Suprapubic skin (tissue), 4 donors: ENCODE measurements around the gene CUBN. TPM values are rescaled to one million over a fixed set of nuclear protein-coding genes. Genes with fewer than 3 reads are reported as not detected.

Source experiments
- DNase-seq, 2 donors: peaks; one replicate each; pipeline ENCODE4 v3.0.0-alpha.2; 2019; ENCODE audit warnings: low spot score in 2 of 2
- H3K27ac ChIP-seq: fragments of 200-600 bp; sonication (generic); one replicate; pipeline ENCODE4 v1.5.1; 2019
- H3K27me3 ChIP-seq: fragments of 200-600 bp; sonication (generic); one replicate; pipeline ENCODE4 v1.5.1; 2019
- H3K36me3 ChIP-seq: fragments of 200-600 bp; sonication (generic); one replicate; pipeline ENCODE4 v1.5.1; 2019
- H3K4me1 ChIP-seq: fragments of 200-600 bp; sonication (generic); one replicate; pipeline ENCODE4 v1.5.1; 2019
- H3K4me3 ChIP-seq: fragments of 200-600 bp; sonication (generic); one replicate; pipeline ENCODE4 v1.5.1; 2019; ENCODE audit warnings: mild to moderate bottlenecking
- H3K9me3 ChIP-seq: fragments of 200-600 bp; sonication (generic); one replicate; pipeline ENCODE4 v1.5.1; 2019
- EP300 ChIP-seq: sonication (generic); formaldehyde crosslinking; IDR thresholded peaks from one replicate; pipeline ENCODE4 v1.6.1; 2017; ENCODE audit warnings: antibody characterized with exemption
- POLR2A ChIP-seq, 2 donors: fragments of 450-650 bp; IDR thresholded peaks; one replicate each; pipeline ENCODE4 v1.6.1; 2017; ENCODE audit warnings: antibody characterized with exemption in 2 of 2, mild to moderate bottlenecking in 2 of 2, moderate library complexity in 2 of 2
- POLR2AphosphoS5 ChIP-seq, 3 donors: sonication (generic); formaldehyde crosslinking; IDR thresholded peaks; one replicate each; pipeline ENCODE4 v1.6.1; 2017; ENCODE audit warnings: antibody characterized with exemption in 3 of 3
- WGBS: methylation state at CpG from one replicate; pipeline ENCODE4 v1.1.5; 2018; 5-methylcytosine and 5-hydroxymethylcytosine counted together
- total RNA-seq, 4 donors: library from RNA; depleted of rRNA; stranded (reverse); fragments of >200 nt; gene quantifications; one replicate each; pipeline ENCODE4 v1.1.0, GENCODE V29; 2016
- TF ChIP-seq, protein P1 (sequence below), 2 donors: fragments of 200-600 bp in 1 of 2; fragments of 450-650 bp in 1 of 2; sonication (generic) in 1 of 2; IDR thresholded peaks; one replicate each; pipeline ENCODE4 v1.5.1; 2016 to 2019; ENCODE audit warnings: antibody characterized with exemption in 2 of 2, mild to moderate bottlenecking in 1 of 2, moderate library complexity in 1 of 2

CUBN gene
- total RNA-seq: 1 to 10 TPM; 1.1 to 8.4 (median 1.2) TPM

GRCh38 chr10:17129741-17130140 lies at the start of gene CUBN:
CUBN (minus strand) TSS chr10:17129811; CDS start chr10:17129765, 46 bp downstream.
- Histone ChIP-seq H3K4me1 (no peaks in the 10 kb centered on the region), H3K36me3 (no peaks in the 10 kb centered on the region), H3K27ac (no peak within 1 kb of the TSS), H3K9me3 (no peaks in the 10 kb centered on the region), H3K4me3 (no peak within 1 kb of the TSS), H3K27me3 (no peaks in the 10 kb centered on the region)
- WGBS: 97% methylated on average over 1 of the region's 1 CpG
- TF ChIP-seq POLR2AphosphoS5 (IDR thresholded peaks at IDR 0.05): no peak
- TF ChIP-seq EP300: no peak
- no peak for TF ChIP-seq POLR2A (IDR thresholded peaks at IDR 0.05)
- TF ChIP-seq, protein P1, sequence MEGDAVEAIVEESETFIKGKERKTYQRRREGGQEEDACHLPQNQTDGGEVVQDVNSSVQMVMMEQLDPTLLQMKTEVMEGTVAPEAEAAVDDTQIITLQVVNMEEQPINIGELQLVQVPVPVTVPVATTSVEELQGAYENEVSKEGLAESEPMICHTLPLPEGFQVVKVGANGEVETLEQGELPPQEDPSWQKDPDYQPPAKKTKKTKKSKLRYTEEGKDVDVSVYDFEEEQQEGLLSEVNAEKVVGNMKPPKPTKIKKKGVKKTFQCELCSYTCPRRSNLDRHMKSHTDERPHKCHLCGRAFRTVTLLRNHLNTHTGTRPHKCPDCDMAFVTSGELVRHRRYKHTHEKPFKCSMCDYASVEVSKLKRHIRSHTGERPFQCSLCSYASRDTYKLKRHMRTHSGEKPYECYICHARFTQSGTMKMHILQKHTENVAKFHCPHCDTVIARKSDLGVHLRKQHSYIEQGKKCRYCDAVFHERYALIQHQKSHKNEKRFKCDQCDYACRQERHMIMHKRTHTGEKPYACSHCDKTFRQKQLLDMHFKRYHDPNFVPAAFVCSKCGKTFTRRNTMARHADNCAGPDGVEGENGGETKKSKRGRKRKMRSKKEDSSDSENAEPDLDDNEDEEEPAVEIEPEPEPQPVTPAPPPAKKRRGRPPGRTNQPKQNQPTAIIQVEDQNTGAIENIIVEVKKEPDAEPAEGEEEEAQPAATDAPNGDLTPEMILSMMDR (IDR thresholded peaks at IDR 0.05): no peak
- DNase-seq: no peak

- no peak for DNase-seq
- Histone ChIP-seq H3K9me3 (no peaks in the 10 kb centered on the region), H3K4me3 (no peak overlapping the region), H3K27me3 (no peaks in the 10 kb centered on the region), H3K36me3 (no peaks in the 10 kb centered on the region), H3K4me1 (peaks cover 2% of the 10 kb centered on the region), H3K27ac (no peak overlapping the region)
- TF ChIP-seq POLR2A (IDR thresholded peaks at IDR 0.05) (no peak), POLR2AphosphoS5 (IDR thresholded peaks at IDR 0.05) (no peak), EP300 (no peak)
- TF ChIP-seq, protein P1 (IDR thresholded peaks at IDR 0.05): no peak
- 79% methylated on average over 3 of the region's 3 CpGs for WGBS
These were observed 49.4 kb upstream of the CUBN start for GRCh38 chr10:17179002-17179401.

- no peaks in the 10 kb centered on the region for H3K9me3 ChIP-seq
- no peaks in the 10 kb centered on the region for H3K36me3 ChIP-seq
- H3K27me3 ChIP-seq: no peaks in the 10 kb centered on the region
- H3K27ac ChIP-seq: no peak overlapping the region
- no peak for DNase-seq
- H3K4me1 ChIP-seq: peaks cover 2% of the 10 kb centered on the region
- 98% methylated on average over 1 of the region's 1 CpG for WGBS
- no peak for TF ChIP-seq EP300
- TF ChIP-seq POLR2AphosphoS5 (IDR thresholded peaks at IDR 0.05): no peak
- TF ChIP-seq, protein P1 (IDR thresholded peaks at IDR 0.05): no peak
- TF ChIP-seq POLR2A (IDR thresholded peaks at IDR 0.05): no peak
- H3K4me3 ChIP-seq: no peak overlapping the region
These were observed 48.4 kb upstream of the CUBN start for GRCh38 chr10:17178006-17178405.

- Histone ChIP-seq H3K4me3 (no peak overlapping the region), H3K36me3 (no peaks in the 10 kb centered on the region), H3K9me3 (no peaks in the 10 kb centered on the region), H3K4me1 (peaks cover 2% of the 10 kb centered on the region), H3K27me3 (no peaks in the 10 kb centered on the region), H3K27ac (no peak overlapping the region)
- TF ChIP-seq, protein P1 (IDR thresholded peaks at IDR 0.05): no peak
- no peak for DNase-seq
- 95% methylated on average over 1 of the region's 1 CpG for WGBS
These were observed 47.4 kb upstream of the CUBN start for GRCh38 chr10:17177014-17177413.

- Histone ChIP-seq H3K9me3 (no peaks in the 10 kb centered on the region), H3K27me3 (no peaks in the 10 kb centered on the region), H3K4me3 (no peak overlapping the region), H3K27ac (no peak overlapping the region), H3K4me1 (peaks cover 2% of the 10 kb centered on the region), H3K36me3 (no peaks in the 10 kb centered on the region)
- DNase-seq: no peak
- TF ChIP-seq, protein P1 (IDR thresholded peaks at IDR 0.05): no peak
- TF ChIP-seq POLR2AphosphoS5 (IDR thresholded peaks at IDR 0.05) (no peak), POLR2A (IDR thresholded peaks at IDR 0.05) (no peak), EP300 (no peak)
These were observed 46.5 kb upstream of the CUBN start for GRCh38 chr10:17176091-17176490.
